HepG2 (cell line): ENCODE data around the gene SNAP47. TPM values are rescaled to one million over a fixed set of nuclear protein-coding genes. Genes with fewer than 3 reads are reported as not detected.

ENCODE experiments used
- ATAC-seq: fragments of 200-7000 bp; cut with Tn5 transposase; 3 replicates; pipeline ENCODE4 v1.9.1; 2020; ENCODE audit warnings: mild to moderate bottlenecking, moderate library complexity
- BruUV-seq: library from RNA; stranded (reverse); fragments of 400-500 nt; replicated peaks from 2 replicates; lab custom pipeline; 2021; lab: Mats Ljungman, UMichigan
- CTCF ChIA-PET: fragments of 300-600 bp; formaldehyde crosslinking; extraction: SDS; loops from one replicate; lab custom pipeline; 2021; ENCODE audit warnings: low total read pairs, inconsistent platforms, low intra/inter-chr PET ratio; lab: Yijun Ruan, JAX
- POLR2A ChIA-PET: fragments of 350-600 bp; sonication (Branson Sonifier 250); formaldehyde crosslinking; loops from one replicate; lab custom pipeline; 2020; ENCODE audit warnings: antibody characterized with exemption, inconsistent platforms; lab: Yijun Ruan, JAX
- DNase-seq: peaks from one replicate; pipeline ENCODE4 v3.0.0-alpha.2; 2015; ENCODE audit warnings: low spot score
- FAIRE-seq: peaks from 3 replicates; lab custom pipeline; 2011; peaks lifted over from hg19 to GRCh38; lab: Jason Lieb, UNC
- H2AFZ ChIP-seq: one replicate; pipeline ENCODE4 v1.6.1; 2011; ENCODE audit warnings: low read length, inconsistent platforms
- H3K27ac ChIP-seq: fragments of 300-600 bp; 3 replicates; pipeline ENCODE4 v1.8.0; 2011; ENCODE audit warnings: mixed run types, mild to moderate bottlenecking, mixed read lengths, low read length, inconsistent platforms; ENCODE audit not compliant: insufficient read depth; ENCODE audit errors: extremely low read length
- H3K27me3 ChIP-seq, 2 experiments: fragments of 200-600 bp in 1 of 2; 2 replicates in 1 of 2; 3 replicates in 1 of 2; pipeline versions ENCODE4 v1.6.0 to v1.8.0; 2011; ENCODE audit warnings: low read length in 2 of 2, mild to moderate bottlenecking in 2 of 2, moderate library complexity in 2 of 2, inconsistent platforms in 1 of 2; ENCODE audit not compliant: insufficient read depth in 2 of 2, control insufficient read depth in 1 of 2
- H3K36me3 ChIP-seq, 2 experiments: fragments of 200-600 bp in 1 of 2; replicated peaks in 1 of 2; 2 replicates in 1 of 2; 3 replicates in 1 of 2; pipeline versions ENCODE4 v1.5.1 to v1.8.0; 2011; ENCODE audit warnings: low read length in 2 of 2, inconsistent platforms in 1 of 2; ENCODE audit not compliant: insufficient read depth in 2 of 2, control insufficient read depth in 1 of 2
- H3K4me1 ChIP-seq: 2 replicates; pipeline ENCODE4 v1.5.1; 2012; ENCODE audit warnings: low read length, inconsistent platforms; ENCODE audit not compliant: insufficient read depth
- H3K4me2 ChIP-seq: 2 replicates; pipeline ENCODE4 v1.6.0; 2011; ENCODE audit warnings: low read depth, low read length, inconsistent platforms
- H3K4me3 ChIP-seq, 3 experiments: fragments of 200-600 bp in 1 of 3; sonication (generic), shearing (Covaris generic) in 1 of 3; replicated peaks in 1 of 3; 2 replicates each; pipeline ENCODE4 v1.5.1; 2011 to 2016; ENCODE audit warnings: low read length in 3 of 3, inconsistent platforms in 2 of 3, low read depth in 2 of 3, mild to moderate bottlenecking in 2 of 3, control low read depth in 1 of 3, mixed read lengths in 1 of 3; ENCODE audit not compliant: insufficient read depth in 1 of 3
- H3K79me2 ChIP-seq: one replicate; pipeline ENCODE4 v1.6.1; 2011; ENCODE audit warnings: low read length, inconsistent platforms; ENCODE audit not compliant: insufficient read depth
- H3K9ac ChIP-seq: 2 replicates; pipeline ENCODE4 v1.6.0; 2011; ENCODE audit warnings: mild to moderate bottlenecking, low read depth, low read length, inconsistent platforms; ENCODE audit not compliant: insufficient read depth
- H3K9me3 ChIP-seq: 2 replicates; pipeline ENCODE4 v1.5.1; 2012; ENCODE audit warnings: mild to moderate bottlenecking, low read length
- H4K20me1 ChIP-seq: 2 replicates; pipeline ENCODE4 v1.6.0; 2011; ENCODE audit warnings: inconsistent platforms, mild to moderate bottlenecking, low read length, moderate library complexity; ENCODE audit not compliant: insufficient read depth
- DDIT3 ChIP-seq: sonication (generic); formaldehyde crosslinking; IDR thresholded peaks from 2 replicates; pipeline ENCODE4 v1.4.0; 2020; ENCODE audit warnings: mild to moderate bottlenecking, missing genetic modification reagents
- FOXM1 ChIP-seq: sonication (generic); formaldehyde crosslinking; IDR thresholded peaks from 2 replicates; pipeline ENCODE4 v1.5.0; 2020; ENCODE audit warnings: missing genetic modification reagents
- JUNB ChIP-seq: sonication (generic); formaldehyde crosslinking; IDR thresholded peaks from 2 replicates; pipeline ENCODE4 v1.8.0; 2022; ENCODE audit warnings: missing genetic modification reagents, mild to moderate bottlenecking, borderline replicate concordance
- NFATC3 ChIP-seq: sonication (generic); formaldehyde crosslinking; IDR thresholded peaks from 2 replicates; pipeline ENCODE4 v1.5.1; 2020; ENCODE audit warnings: mild to moderate bottlenecking, missing genetic modification reagents
- PBX2 ChIP-seq: IDR thresholded peaks from 2 replicates; pipeline ENCODE4 v1.6.1; 2016; ENCODE audit warnings: control low read depth
- PLRG1 ChIP-seq: fragments of 450-650 bp; conservative IDR thresholded peaks from 2 replicates; pipeline ENCODE4 v1.6.1; 2016
- TCF7 ChIP-seq: sonication (generic); IDR thresholded peaks from 2 replicates; pipeline ENCODE4 v1.6.1; 2016; ENCODE audit warnings: antibody characterized with exemption, low read depth
- TFDP2 ChIP-seq: sonication (generic); formaldehyde crosslinking; IDR thresholded peaks from 2 replicates; pipeline ENCODE4 v1.4.0; 2020; ENCODE audit warnings: missing genetic modification reagents
- ZBTB10 ChIP-seq: sonication (generic); formaldehyde crosslinking; IDR thresholded peaks from 2 replicates; pipeline ENCODE4 v1.4.0; 2020; ENCODE audit warnings: missing genetic modification reagents, borderline replicate concordance
- ZFP82 ChIP-seq: sonication (generic); formaldehyde crosslinking; IDR thresholded peaks from 2 replicates; pipeline ENCODE4 v1.5.1; 2020; ENCODE audit warnings: mild to moderate bottlenecking, missing genetic modification reagents, borderline replicate concordance
- ZNF276 ChIP-seq: sonication (generic); formaldehyde crosslinking; IDR thresholded peaks from 2 replicates; pipeline ENCODE4 v1.4.0; 2020; ENCODE audit warnings: mild to moderate bottlenecking, low read depth, missing genetic modification reagents
- ZNF550 ChIP-seq: sonication (generic); formaldehyde crosslinking; IDR thresholded peaks from 2 replicates; pipeline ENCODE4 v1.4.0; 2020; ENCODE audit warnings: mild to moderate bottlenecking, missing genetic modification reagents, borderline replicate concordance
- ZNF878 ChIP-seq: sonication (generic); formaldehyde crosslinking; IDR thresholded peaks from 2 replicates; pipeline ENCODE4 v1.8.1; 2023; ENCODE audit warnings: mild to moderate bottlenecking, missing genetic modification reagents, moderate library complexity
- WGBS: methylation state at CpG from one replicate; pipeline ENCODE4 v1.1.6; 2017; ENCODE audit warnings: low lambda C conversion rate; 5-methylcytosine and 5-hydroxymethylcytosine counted together
- in situ Hi-C: cut with HindIII; loops from 2 replicates; pipeline ENCODE4 v1.10.0; 2017; ENCODE audit warnings: low pct_unique_long_range_greater_than_20kb; ENCODE audit not compliant: extremely low pct_ligation_motif_present
- intact Hi-C: fragments of 100-400 bp; cut with micrococcal nuclease; formaldehyde crosslinking; loops from one replicate; pipeline ENCODE4 v1.10.0; 2022; ENCODE audit not compliant: unreplicated experiment
- polyA plus RNA-seq, 8 experiments: library from polyadenylated mRNA; depleted of rRNA in 3 of 8; stranded (reverse) in 7 of 8; unstranded in 1 of 8; fragments of >200 nt; fragmentation: Illumina TruSeq in 4 of 8; extraction: Trizol in 4 of 8; gene quantifications; 2 replicates each; pipeline versions ENCODE4 v1.2.1 to v1.2.3, GENCODE V29; 2011 to 2016; ENCODE audit warnings: low read depth in 4 of 8, missing spikeins in 1 of 8, mixed read lengths in 1 of 8; ENCODE audit not compliant: insufficient read depth in 1 of 8
- total RNA-seq, 5 experiments: library from RNA; depleted of rRNA; stranded (reverse); fragments of >200 nt; fragmentation: Illumina TruSeq; extraction: Trizol; gene quantifications; 2 replicates each; pipeline ENCODE4 v1.2.3, GENCODE V29; 2016; ENCODE audit warnings: low read depth in 1 of 5

Gene SNAP47
- total and polyA plus RNA-seq, 2 of the 13 experiments (the other 11 are each of a cell fraction or from before 2014, with no cell fraction given): 13.6 to 25.1 TPM

GRCh38 chr1:227726924-227727599 is 8.2 kb upstream of the SNAP47 start:
- Histone ChIP-seq H3K79me2 (no peaks in the 10 kb centered on the region), H3K4me1 (peaks cover 41% of the 10 kb centered on the region), H3K4me2 (peak overlapping the region; percentile 72), H3K27ac (no peak overlapping the region), H3K36me3 (no peaks in the 10 kb centered on the region), H3K27me3 (no peaks in the 10 kb centered on the region), H4K20me1 (peaks cover 9% of the 10 kb centered on the region; the same call in 1 of the 2 replicates), H3K9ac (no peak overlapping the region), H3K4me3 (0 out of 6 replicates have a peak overlapping the region, but pooled peaks of 1 of the 3 experiments have one; percentile 0), H3K9me3 (peaks cover 1% of the 10 kb centered on the region; the same call in 1 of the 2 replicates), H2AFZ (no peak overlapping the region)
- ATAC-seq (no peak), DNase-seq (no peak), FAIRE-seq (no peak)
- no TSS peak for BruUV-seq
- 75% methylated on average over 6 of the region's 6 CpGs for WGBS
- ChIA-PET CTCF (no interaction called here), POLR2A (no interaction called here)
- intact Hi-C loops: no loop called here
- in situ Hi-C loops: no loop called here
- TF ChIP-seq PLRG1: no peak
- TF ChIP-seq JUNB: no peak
- TF ChIP-seq ZNF550 (CRISPR knock-in tag): no peak
- TF ChIP-seq DDIT3 (CRISPR knock-in tag): no peak
- TF ChIP-seq NFATC3 (CRISPR knock-in tag): no peak
- TF ChIP-seq ZNF878: no peak
- TF ChIP-seq ZFP82: no peak
- no peak for TF ChIP-seq PBX2 (CRISPR knock-in tag)
- no peak for TF ChIP-seq TFDP2 (CRISPR knock-in tag)
- no peak for TF ChIP-seq FOXM1
- no peak for TF ChIP-seq ZNF276 (CRISPR knock-in tag)
- no peak for TF ChIP-seq TCF7
- no peak for TF ChIP-seq ZBTB10
